Measurements from ENCODE around the gene ZNF630.
A peak's percentile ranks its signal among the peaks of the same experiment; 100 is the strongest.
"Not testable (repeated sequence)": the region's sequence is repeated elsewhere in the genome, so short reads cannot be mapped to it uniquely, and the experiment has no call there.

Gene ZNF630

GRCh38 chrX:48028091-48028490 lies 43.3 kb downstream of the ZNF630 start:
- no peak for DNase-seq (ENCODE audit: low read depth)

GRCh38 chrX:48027545-48027944 lies 43.9 kb downstream of the ZNF630 start:
- not testable (repeated sequence) for DNase-seq (ENCODE audit: low read depth)

GRCh38 chrX:48025561-48025960 lies 45.9 kb downstream of the ZNF630 start:
- peak; percentile 33 for DNase-seq (ENCODE audit: low read depth)

- DNase-seq (ENCODE audit: low read depth), result no peak
Observed at GRCh38 chrX:48022738-48023137, 48.7 kb downstream of the ZNF630 start.

GRCh38 chrX:48022100-48022499 lies 49.3 kb downstream of the ZNF630 start:
- no peak for DNase-seq (ENCODE audit: low read depth)

GRCh38 chrX:48021026-48021900 lies 50.2 kb downstream of the ZNF630 start:
- DNase-seq (ENCODE audit: low read depth), result peak; percentile 56

- DNase-seq (ENCODE audit: low read depth), result not testable (repeated sequence)
Observed at GRCh38 chrX:48020472-48020871, 51.0 kb downstream of the ZNF630 start.

- not testable (repeated sequence) for DNase-seq (ENCODE audit: low read depth)
Observed at GRCh38 chrX:48019892-48020291, 51.5 kb downstream of the ZNF630 start.

GRCh38 chrX:48016583-48017310 lies 54.7 kb downstream of the ZNF630 start:
- DNase-seq (ENCODE audit: low read depth), result not testable (repeated sequence)

- not testable (repeated sequence) for DNase-seq (ENCODE audit: low read depth)
Observed at GRCh38 chrX:48009445-48009960, 61.9 kb downstream of the ZNF630 start.

Measured in stromal cell of bone marrow (primary cell).